Measurements from ENCODE around the gene SINHCAF.

Gene SINHCAF

GRCh38 chr12:31326736-31327659 is 1.0 kb upstream of the SINHCAF start:
- no peak for DNase-seq

DNA sequence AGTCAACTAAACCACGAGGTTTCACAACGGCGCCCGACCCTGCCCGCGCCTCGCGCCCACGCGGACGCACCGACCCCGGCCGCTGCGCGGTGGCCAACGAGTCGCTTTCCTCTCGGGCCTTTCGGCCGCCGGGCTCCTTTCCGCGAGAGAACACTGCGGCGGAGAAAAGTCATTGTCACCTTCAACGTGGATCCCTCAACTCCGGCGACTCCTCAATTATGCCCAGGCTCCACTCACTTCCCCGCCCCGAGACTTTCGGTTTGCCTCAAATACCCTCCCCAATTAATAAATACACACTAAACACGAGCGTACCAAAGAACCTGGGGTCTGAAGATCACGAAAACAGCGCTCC is 450 bp downstream of the SINHCAF start:
- DNase-seq = no peak

DNA sequence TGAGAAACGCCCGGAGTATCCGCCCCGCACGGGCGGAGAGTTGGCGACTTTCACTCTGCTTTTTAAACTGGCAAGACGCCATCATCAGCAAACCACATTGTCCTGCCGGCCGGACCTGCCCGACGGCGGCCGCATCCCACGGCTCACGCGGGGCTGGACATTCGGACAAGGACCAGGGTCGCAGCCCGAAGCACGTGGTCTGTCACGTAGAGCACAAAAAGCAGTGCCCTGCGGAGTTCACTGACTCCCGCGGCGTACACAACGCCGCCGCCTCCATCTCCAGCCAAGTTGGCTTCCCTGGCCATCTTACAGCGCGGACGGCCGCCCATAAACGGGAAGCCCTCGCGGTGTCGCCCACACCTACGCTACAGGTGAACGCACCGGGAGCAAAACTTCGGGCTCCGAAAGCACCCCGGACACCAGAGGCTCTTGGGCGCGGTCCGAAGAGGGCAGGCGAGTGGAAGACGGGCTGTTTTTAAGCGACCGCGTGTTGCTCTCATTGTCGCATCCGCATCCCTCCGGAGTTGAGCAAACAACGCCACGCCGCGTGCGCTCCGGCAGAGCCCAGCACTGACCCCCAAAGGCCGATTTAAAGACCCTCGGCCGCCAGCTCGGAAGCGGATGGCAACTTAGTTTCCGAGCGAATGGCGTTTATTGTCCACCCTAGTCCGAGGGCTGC is 966 bp downstream of the SINHCAF start:
- peak; percentile 29 for DNase-seq

DNA sequence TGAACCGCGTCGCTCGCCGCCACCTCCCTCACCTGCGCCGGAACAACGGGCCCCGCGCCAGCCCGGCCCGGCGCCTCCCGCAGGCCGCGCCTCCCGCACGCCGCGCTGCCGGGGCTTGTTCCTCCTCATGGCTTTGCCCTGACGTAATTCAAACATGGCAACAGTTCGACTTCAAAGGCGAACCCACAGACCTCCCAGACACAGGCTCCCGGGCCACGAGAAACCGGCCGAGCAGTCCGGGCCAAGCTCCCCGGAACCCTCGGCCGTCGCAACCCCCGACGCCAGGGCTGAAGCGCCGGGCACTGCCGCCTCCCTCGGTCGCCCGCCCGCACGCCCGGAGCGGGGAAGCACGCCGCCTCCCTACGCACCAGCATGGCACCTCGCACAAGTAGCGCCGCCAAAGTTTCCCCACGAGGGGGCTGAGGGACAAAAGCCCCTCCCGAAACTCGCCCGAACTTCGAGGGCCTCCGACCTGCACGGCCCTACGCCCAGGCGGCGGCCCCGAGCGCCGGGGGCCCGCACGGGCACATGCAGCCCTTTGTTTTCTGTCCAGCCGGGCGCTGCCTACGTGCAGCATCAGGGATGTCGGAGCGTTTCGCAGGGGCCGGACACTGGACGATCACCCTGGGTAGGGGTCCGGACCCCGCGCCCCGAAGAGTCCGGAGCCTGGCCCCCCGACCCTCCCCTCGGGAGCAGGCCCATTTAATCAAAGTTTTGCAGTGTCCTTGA is 1.7 kb downstream of the SINHCAF start:
- peak; percentile 79 for DNase-seq

DNA sequence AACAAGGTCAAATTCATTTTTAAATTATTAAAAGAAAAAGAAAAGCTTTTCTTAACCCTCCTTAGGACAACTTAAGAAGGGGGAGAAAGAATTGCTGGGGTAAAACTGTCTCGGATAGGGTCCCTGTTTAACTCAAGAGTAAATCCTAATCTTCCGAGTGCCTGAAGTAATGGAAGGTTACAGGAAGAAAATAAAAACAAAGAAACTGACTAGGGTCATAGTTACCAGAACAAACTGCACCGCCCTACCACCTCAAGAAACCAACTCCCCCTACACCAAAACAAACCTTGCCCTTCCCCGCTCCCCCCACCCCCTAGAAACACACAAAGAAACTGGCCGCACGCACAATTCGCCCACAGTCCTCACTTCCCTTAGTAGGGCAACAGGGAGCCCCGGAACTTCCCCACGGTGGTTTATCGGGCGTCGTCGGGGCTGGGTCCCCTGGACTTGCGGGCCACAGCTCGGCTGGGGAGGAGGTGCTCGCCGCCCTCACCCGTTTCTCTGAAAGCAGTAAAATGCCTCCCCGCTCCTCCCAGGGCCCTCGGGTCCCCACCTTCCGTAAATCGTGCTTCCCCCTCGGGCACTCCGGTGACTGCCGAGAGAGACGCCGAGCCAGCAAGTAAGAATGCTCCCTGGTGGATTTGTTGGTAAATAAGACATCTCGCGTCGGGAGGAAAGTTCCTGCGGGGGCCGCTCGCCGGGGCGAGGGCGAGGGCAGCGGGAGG is 2.4 kb downstream of the SINHCAF start:
- DNase-seq = peak; percentile 79

- no peak for DNase-seq
These were observed 3.1 kb downstream of the SINHCAF start for GRCh38 chr12:31322801-31323207.

- DNase-seq = no peak
These were observed 4.1 kb downstream of the SINHCAF start for GRCh38 chr12:31321897-31322228.

DNA sequence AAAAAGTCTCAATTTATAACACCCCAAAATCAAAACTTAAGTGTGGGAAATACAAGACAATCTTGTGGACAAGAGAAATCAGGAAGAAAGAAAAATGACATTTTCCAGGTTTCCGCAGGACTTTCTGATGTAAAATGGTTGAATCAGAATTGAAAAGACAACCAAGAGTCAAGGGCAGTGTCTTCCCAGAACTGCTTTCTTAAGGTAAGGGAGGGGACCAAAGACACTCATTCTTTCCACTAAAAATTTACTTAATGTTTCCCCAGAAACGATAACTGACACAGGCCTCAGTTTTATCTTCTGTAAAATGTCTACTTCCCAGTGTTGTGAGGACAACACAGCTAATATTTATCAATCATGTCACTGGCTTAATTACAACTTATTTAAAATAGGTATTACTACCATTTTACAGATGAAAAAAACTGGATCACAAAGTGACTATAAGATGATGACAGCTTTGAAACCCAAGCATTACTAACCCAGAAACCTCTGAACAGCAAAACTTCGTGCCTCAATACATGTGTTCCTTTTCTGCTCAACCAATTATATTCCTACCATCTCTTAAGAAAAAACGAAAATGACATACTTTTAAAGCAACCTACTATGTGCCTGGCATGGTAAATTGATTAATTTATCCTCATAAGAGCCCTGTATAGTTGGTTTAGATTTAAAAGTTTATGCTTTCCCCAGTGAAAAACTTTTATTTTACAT is 4.6 kb downstream of the SINHCAF start:
- DNase-seq = no peak

DNA sequence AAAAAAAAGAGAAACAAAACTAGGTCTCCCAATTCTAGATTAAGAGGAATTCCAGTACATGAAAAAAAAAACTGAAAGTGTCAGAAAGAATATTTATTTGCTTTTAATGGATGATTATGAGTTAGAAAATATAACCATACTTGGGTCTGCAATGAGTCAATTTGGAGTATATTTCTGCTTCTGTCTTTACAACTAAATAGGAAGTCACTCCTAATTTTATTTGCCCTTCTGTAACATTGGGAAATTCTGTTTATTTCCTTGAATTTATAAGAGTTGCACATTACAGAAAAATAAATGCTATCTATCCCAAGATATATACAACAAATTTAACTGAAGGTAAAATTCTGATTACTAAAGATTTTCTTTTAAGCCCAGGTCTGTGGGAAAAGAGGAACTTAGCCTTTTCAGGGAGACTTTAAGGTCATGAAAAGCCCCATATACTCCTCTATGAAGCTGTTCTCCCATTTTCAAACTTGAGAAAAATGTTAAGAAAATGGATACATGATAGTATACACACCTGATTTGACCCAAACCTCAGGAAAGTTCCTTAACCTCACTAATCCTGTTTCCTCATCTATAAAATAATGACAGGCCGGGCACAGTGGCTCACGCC is 7.2 kb downstream of the SINHCAF start:
- DNase-seq = no peak

DNA sequence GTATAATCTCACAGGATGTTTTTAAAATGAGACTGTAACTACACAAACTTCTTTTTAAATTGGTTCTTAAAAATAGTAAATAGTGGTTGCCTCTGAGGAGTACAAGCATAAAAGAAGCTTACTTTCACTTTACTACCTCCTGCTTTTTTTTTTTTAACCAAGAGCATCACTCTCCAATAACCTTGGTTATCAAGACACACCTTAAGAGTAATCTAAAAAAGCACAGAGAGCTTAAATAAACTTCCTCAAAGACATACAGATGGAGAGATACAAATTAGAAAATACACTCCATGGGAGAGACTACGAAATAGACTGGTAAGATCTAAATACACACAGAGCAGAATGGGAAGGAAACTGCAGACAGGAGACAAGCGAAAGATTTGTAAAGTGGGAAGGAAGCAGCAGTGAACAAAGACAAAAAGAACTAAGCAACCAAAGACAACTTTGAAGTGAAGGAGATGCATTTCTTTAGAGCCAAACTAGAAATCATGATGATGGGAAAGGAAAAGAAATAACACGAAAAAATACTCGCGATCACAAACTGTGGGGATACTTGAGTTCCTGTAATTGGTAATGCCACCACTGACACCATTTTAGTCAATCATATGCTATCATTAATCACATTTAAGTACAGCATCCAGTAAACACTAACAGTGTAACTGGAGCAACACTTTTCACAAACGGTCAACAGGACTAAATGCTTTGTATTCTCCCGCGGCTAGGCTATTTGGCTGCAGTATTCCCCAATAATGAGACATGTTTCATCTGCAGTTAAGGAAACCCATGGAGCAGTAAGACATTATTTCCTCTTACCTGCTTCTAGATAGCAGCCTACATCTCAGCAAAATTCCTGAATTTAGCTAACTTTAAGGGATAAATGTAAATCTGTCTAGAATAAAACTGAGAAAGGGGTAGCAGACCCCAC is 8.2 kb downstream of the SINHCAF start:
- no peak for DNase-seq

GRCh38 chr12:31316891-31317290 is 9.1 kb downstream of the SINHCAF start:
- DNase-seq = no peak

DNA sequence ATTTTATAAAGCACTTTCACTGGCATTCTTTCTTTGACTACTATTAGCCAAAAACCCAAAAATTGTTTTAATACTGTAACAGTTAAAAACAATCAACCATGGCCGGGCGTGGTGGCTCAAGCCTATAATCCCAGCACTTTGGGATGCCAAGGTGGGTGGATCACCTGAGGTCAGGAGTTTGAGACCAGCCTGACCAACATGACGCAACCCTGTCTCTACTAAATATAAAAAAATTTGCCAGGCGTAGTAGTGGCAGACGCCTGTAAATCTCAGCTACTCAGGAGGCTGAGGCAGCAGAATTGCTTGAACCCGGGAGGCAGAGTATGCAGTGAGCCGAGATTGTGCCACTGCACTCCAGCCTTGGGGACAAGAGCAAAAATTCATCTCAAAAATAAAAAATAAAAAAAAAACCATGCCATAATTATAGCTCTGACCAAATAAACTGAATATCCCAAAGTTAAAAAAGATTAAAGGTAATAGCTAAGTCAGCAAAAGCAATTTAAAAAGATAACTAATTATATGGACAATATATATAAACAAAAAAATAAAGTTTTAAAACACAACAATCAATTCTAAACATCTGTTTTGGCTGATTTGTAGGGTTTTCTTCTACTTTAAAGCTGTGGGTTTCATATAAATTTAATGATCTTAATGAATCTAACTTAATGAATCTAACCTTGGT is 10.0 kb downstream of the SINHCAF start:
- DNase-seq = no peak

GRCh38 chr12:31315044-31315715 is 10.8 kb downstream of the SINHCAF start:
- DNase-seq = no peak

GRCh38 chr12:31312431-31312830 is 13.5 kb downstream of the SINHCAF start:
- no peak for DNase-seq

DNA sequence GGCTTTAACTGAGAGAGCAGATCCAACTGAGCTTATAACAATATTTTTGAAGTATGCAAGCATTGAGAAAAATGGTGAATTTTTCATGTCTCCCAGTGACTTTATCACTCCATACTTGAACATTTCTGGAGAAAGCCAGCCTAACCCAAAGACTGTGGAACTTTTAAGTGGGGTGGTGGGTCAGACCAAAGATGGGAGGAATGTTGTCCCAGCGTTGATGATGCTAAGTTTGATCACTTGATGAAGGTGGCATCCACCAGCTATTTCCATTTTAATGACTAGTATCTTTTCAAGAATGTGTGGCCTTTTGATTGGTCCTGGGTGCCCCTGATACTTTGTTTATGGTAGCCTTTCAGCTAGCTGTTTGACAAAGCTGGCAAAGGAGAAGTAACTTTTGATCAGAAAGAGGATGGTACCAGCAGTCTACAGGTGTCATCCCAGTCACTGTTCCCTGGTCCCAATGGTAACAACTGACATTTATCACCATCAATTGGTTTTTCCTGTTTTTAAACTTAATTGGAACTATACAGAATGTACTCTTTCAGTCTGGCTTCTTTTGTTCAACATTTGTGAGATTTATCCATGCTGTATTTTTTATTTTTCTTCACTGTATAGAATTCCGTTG is 14.2 kb downstream of the SINHCAF start:
- DNase-seq = no peak

GRCh38 chr12:31310488-31310887 is 15.5 kb downstream of the SINHCAF start:
- no peak for DNase-seq

DNA sequence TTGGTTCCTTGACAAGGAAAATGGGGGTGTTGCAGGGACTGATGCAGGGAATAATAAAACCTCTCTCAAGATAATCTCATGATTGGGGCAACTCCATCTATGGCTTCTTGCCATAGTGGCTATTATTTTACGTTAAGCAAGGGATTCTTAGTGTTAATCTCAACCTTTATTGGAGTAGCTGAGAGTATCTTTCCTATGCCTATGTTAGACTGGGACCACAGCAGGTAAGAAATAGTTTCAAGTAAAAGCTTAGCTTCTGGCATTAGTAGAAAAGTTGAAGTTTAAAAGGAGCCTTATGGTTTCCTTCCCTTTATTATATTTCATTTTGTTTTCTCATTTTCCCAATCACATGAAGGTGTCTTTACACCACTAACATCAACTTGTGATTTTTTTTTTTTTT is 16.7 kb downstream of the SINHCAF start:
- DNase-seq = no peak

- DNase-seq = no peak
These were observed 17.8 kb downstream of the SINHCAF start for GRCh38 chr12:31308116-31308515.

DNA sequence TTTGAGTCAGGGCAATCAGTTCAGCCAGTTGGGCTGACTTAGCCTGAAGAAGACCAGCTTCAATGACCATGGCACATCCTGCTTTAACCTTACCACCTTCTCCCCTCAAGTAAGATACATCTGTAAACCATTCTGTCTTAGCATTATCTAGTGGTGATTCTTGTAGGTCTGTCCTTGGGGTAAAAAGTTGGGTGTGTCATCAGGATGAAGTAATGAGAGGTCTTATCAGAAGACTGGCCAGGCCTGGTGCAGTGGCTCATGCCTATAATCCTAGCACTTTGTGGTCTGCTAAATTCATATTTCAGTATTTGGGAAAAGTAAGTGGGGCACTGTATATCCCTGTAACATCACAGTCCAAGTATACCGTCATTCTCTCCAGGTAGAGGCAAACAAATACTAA is 19.1 kb downstream of the SINHCAF start:
- DNase-seq = no peak

Data from CD4-positive, alpha-beta T cell treated with Interleukin-15 for 1 hour (primary cell).